ENCODE measurements around the gene DNAJA4. TPM values are rescaled to one million over a fixed set of nuclear protein-coding genes. Genes with fewer than 3 reads are reported as not detected.

Gene DNAJA4
- total and polyA plus RNA-seq, 9 of the 15 experiments (the other 6 are each of a cell fraction or from before 2014, with no cell fraction given), result 0.11 to 1.0 (median 0.16) TPM; not detected in 4

DNA sequence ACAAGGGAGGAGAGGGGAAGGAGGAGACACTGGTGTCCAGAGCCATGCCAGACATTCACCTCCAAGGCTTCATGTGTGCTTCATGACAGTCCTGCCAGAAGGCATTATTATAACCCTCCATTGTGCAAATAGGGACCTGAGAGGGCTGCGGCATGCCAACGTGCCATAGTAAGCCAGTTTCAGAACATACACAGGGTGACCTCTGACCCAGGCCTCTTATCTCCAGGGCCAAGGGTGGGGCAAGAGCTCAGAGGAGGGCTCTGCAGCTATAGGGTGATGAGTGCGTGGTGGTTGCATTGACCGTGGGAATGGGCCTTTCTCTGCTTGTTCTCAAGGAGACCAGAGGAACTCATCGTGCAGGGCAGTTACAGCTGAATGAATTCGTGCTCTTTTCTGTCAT is 20.3 kb upstream of the DNAJA4 start (continued):
- TF ChIP-seq ZNF766 (CRISPR knock-in tag; conservative IDR thresholded peaks at IDR 0.05) (0 out of 2 replicates have a peak, but pooled peaks have one; percentile 40), ZNF785 (CRISPR knock-in tag; IDR thresholded peaks at IDR 0.05) (no peak), TFE3 (CRISPR knock-in tag; IDR thresholded peaks at IDR 0.05) (no peak), NBN (IDR thresholded peaks at IDR 0.05; ENCODE audit: low read depth) (no peak), NR4A1 (CRISPR knock-in tag; IDR thresholded peaks at IDR 0.05) (no peak), NR4A1 (tag; IDR thresholded peaks at IDR 0.05) (peak; percentile 74; the same call in 1 of the 2 replicates), OTX1 (CRISPR knock-in tag; IDR thresholded peaks at IDR 0.05) (no peak), ETV5 (CRISPR knock-in tag; IDR thresholded peaks at IDR 0.05; ENCODE audit: low read depth) (no peak), GABPA (tag; conservative IDR thresholded peaks at IDR 0.05; ENCODE audit: low read depth) (no peak), TAL1 (IDR thresholded peaks at IDR 0.05) (no peak), NR2C1 (IDR thresholded peaks at IDR 0.05) (peak; percentile 94), NR2C1 (tag; IDR thresholded peaks at IDR 0.05) (peak; percentile 95), NR2C2 (CRISPR knock-in tag; IDR thresholded peaks at IDR 0.05) (peak; percentile 90), NR2C2 (tag; IDR thresholded peaks at IDR 0.05) (peak; percentile 92), RCOR1 (IDR thresholded peaks at IDR 0.05; ENCODE audit: borderline replicate concordance in 1 of 2, low read depth in 2 of 2, low read length in 2 of 2) (peak in 1 of 2 experiments; percentile 38; a peak in 1 of 4 replicates), ZNF324 (CRISPR knock-in tag; IDR thresholded peaks at IDR 0.05) (no peak)
- TF ChIP-seq, protein P1, sequence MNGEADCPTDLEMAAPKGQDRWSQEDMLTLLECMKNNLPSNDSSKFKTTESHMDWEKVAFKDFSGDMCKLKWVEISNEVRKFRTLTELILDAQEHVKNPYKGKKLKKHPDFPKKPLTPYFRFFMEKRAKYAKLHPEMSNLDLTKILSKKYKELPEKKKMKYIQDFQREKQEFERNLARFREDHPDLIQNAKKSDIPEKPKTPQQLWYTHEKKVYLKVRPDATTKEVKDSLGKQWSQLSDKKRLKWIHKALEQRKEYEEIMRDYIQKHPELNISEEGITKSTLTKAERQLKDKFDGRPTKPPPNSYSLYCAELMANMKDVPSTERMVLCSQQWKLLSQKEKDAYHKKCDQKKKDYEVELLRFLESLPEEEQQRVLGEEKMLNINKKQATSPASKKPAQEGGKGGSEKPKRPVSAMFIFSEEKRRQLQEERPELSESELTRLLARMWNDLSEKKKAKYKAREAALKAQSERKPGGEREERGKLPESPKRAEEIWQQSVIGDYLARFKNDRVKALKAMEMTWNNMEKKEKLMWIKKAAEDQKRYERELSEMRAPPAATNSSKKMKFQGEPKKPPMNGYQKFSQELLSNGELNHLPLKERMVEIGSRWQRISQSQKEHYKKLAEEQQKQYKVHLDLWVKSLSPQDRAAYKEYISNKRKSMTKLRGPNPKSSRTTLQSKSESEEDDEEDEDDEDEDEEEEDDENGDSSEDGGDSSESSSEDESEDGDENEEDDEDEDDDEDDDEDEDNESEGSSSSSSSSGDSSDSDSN (IDR thresholded peaks at IDR 0.05; ENCODE audit: borderline replicate concordance in 1 of 2, low read depth in 2 of 2, low read length in 2 of 2), result no peak
- TF ChIP-seq, protein P2, sequence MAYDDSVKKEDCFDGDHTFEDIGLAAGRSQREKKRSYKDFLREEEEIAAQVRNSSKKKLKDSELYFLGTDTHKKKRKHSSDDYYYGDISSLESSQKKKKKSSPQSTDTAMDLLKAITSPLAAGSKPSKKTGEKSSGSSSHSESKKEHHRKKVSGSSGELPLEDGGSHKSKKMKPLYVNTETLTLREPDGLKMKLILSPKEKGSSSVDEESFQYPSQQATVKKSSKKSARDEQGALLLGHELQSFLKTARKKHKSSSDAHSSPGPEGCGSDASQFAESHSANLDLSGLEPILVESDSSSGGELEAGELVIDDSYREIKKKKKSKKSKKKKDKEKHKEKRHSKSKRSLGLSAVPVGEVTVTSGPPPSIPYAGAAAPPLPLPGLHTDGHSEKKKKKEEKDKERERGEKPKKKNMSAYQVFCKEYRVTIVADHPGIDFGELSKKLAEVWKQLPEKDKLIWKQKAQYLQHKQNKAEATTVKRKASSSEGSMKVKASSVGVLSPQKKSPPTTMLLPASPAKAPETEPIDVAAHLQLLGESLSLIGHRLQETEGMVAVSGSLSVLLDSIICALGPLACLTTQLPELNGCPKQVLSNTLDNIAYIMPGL (CRISPR knock-in tag; IDR thresholded peaks at IDR 0.05), result no peak
- TF ChIP-seq, protein P3, sequence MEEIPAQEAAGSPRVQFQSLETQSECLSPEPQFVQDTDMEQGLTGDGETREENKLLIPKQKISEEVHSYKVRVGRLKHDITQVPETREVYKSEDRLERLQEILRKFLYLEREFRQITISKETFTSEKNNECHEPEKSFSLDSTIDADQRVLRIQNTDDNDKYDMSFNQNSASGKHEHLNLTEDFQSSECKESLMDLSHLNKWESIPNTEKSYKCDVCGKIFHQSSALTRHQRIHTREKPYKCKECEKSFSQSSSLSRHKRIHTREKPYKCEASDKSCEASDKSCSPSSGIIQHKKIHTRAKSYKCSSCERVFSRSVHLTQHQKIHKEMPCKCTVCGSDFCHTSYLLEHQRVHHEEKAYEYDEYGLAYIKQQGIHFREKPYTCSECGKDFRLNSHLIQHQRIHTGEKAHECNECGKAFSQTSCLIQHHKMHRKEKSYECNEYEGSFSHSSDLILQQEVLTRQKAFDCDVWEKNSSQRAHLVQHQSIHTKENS (CRISPR knock-in tag; IDR thresholded peaks at IDR 0.05), result no peak
- TF ChIP-seq, protein P4, sequence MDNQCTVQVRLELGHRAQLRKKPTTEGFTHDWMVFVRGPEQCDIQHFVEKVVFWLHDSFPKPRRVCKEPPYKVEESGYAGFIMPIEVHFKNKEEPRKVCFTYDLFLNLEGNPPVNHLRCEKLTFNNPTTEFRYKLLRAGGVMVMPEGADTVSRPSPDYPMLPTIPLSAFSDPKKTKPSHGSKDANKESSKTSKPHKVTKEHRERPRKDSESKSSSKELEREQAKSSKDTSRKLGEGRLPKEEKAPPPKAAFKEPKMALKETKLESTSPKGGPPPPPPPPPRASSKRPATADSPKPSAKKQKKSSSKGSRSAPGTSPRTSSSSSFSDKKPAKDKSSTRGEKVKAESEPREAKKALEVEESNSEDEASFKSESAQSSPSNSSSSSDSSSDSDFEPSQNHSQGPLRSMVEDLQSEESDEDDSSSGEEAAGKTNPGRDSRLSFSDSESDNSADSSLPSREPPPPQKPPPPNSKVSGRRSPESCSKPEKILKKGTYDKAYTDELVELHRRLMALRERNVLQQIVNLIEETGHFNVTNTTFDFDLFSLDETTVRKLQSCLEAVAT (IDR thresholded peaks at IDR 0.05), result no peak

All from K562 (cell line).